HK-2 (cell line): ENCODE measurements around the gene FBXL4.
"Not testable (repeated sequence)": the region's sequence is repeated elsewhere in the genome, so short reads cannot be mapped to it uniquely, and the experiment has no call there.

Experiments
- DNase-seq: peaks from one replicate; pipeline ENCODE4 v3.0.0-alpha.2; 2018; ENCODE audit not compliant: unreplicated experiment

Gene FBXL4

DNA sequence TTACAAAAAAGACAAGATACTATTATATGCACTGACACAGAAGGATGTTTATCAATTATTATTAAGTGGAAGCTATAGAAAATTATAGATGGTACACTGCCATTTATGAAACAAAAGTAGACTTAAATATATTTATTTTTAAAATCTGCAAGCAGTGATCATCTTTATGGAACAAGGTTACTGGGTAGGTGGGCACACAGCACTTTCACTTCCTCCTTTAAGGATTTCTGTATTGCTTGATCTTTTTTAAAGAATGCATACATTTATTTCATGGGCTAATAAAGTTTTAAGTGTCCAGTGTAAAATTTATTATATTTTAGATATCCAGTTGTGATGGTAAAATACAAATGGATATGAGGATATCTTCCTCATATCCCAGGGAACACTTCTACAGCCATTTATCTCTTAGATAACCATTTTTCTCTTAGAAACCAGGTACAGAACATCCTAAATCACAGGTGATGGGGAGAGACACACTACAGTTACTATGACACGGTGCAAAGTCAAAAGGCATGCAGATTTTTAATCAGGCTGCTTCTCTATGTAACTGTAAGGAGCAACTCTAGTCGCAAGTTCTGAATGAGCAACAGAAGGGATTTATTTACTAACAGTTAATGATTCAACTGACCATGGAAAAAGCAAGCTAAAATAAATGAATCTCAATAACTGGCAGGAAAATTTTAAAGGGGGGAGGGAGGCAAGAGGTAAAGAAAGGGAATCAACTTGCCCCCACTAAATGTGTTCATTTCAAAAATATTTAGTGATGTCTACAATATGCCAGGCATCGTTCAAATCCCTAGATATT lies 2.2 kb downstream of the FBXL4 start:
- DNase-seq, result no peak

DNA sequence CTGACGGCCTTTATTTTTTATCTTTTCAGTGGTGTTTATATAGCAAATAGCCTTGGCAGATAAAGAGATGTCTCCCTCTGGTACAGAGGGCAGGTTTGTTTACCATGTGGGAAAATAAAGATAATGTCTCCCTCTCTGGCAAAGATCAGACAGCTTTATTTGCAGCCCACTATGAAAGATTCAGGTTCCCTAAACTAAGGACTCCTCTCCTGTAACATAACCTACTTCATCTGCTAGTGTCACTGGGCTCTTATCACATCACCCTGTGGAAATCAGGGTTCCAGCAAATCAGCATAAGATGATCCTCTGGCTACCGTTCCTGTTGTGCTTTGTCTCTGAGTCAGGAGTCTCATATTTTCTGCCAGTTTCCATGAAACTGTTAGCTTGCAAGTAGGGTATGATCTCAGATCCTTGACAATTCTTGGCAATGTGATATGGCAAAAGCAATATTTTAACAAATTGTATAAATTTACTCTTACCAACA lies 3.1 kb downstream of the FBXL4 start:
- DNase-seq, result no peak

DNA sequence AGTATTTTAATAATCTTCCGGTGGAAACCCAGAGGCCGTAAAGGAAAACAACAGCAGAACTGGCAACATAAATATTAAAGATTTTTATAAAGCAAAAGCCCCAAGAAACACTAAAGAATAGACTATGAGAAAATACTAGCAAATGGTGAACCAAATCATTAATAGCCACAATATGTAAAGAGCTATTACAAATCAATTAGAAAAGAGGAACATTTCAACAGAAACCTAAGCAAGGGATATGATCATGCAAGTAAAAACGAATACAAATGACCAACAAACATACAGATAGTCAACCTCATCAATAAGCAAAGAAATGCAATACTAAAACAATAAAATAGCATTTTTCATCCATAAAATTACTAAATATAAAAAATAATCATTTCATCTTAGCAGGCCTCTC lies 3.6 kb downstream of the FBXL4 start:
- DNase-seq, result no peak

DNA sequence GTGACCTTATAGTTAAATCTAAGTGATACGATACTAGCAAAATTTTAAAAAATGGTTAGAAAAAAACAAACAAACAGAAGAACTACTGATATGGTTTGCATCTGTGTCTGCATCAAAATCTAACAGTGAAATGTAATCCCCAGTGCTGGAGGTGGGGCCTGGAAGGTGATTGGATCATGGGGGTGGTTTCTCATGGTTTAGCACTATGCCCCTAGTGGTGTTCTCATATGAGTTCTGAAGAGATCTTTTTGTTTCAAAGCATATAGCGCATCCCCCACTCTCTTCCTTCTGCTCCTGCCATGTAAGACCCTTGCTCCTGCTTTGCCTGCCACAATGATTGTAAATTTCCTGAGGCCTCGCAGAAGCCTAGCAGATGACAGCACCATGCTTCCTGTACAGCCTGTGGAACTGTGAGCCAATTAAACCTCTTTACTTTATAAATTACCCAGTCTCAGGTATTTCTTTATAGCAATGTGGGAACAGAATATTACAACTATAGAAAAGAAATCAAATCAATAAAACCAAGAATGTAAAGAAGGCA lies 5.4 kb downstream of the FBXL4 start:
- DNase-seq, result no peak

DNA sequence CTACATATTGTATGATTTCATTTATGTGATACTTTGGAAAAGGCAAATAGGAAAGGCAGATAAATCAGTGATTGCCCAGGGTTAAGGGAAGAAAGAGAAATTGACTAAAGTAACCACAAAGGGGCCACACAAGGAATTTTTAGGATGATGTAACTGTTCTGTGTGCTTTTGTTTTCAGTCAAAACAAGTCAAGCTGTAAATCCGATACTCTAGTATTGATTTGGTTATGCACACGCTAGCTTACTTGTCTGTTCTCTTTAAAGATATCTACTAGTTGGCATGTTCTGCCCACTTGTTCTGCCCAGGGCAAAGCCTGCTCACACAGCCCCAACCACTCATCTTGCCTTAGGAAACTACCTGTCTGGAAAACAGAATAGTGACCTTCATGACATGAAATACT lies 6.4 kb downstream of the FBXL4 start:
- DNase-seq, result no peak

DNA sequence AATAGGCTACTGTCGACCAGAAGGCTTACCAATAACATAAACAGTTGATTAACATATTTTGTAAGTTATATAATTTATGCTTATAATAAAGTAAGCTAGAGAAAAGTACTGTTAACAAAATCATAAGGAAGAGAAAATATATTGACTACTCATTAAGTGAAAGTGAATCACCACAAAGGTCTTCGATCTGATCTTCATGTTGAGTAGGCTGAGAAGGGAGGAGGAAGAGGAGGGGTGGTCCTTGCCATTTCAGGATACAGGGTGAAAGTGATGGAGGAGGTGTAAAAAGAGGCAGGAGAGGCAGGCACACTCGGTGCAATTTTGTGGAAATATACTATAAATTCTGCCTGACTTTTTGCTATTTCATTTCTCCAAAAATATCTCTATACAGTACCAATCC lies 10.4 kb downstream of the FBXL4 start:
- no peak for DNase-seq

DNA sequence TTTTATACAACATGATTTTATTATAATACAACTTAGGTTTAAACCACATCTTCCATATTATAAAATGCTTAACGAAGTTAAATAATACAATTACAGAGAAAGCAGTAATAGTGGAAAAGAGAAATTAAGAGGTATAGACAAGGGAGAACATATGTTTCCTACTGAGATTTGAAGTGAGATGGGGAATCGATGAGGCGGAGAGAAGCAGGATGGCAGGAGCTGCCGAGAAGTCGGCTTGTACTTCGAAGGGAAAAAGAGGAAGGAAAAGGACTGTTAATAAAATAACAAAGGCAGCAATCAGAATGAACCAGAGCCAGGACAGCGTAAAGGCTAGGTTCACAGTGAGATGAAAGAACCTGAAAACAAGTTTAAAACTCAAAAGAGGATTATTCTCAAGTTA lies 15.4 kb downstream of the FBXL4 start:
- no peak for DNase-seq

DNA sequence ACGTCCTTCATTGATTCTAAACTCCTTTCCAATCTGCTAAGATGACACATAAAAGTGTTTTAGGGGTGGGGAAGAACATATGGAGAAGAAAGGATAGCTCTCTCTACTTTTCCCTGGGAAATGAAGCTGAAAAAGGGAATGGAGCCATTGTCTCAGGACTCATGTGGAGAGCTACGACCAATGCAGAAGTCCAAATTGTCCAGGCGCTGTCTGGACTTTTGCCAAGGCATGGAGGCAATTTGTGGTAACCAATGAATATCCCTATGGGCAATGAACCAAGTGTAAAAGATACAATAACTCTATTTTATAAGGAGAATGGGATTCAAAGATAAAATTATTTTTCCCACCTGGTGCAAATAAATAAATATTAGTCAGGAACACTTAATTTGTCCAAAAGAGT lies 16.1 kb downstream of the FBXL4 start:
- no peak for DNase-seq

DNA sequence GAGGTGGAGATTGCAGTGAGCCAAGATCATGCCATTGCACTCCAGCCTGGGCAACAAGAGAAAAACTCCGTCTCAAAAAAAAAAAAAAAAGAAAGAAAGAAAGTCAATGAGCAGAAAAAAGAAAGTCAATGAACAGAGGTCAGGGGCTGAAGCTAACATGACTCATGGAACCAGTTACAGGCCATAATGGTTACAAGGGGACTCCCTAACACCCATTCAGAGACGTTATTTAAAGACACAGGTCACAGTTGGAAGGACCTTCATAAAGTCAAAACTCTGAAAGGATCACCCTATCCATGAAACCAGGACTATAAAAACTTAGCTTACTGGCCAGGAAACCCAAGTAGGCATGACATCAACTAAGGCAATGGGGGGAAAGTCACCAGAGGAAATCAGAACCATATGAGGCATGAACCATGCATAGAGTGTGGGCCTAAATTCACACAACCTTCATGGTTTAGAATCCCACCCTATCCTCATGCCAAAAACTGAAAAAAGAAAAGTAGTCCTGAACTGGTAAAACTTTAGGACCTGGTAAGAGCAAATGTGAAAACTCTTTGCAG lies 18.2 kb downstream of the FBXL4 start:
- no peak for DNase-seq

DNA sequence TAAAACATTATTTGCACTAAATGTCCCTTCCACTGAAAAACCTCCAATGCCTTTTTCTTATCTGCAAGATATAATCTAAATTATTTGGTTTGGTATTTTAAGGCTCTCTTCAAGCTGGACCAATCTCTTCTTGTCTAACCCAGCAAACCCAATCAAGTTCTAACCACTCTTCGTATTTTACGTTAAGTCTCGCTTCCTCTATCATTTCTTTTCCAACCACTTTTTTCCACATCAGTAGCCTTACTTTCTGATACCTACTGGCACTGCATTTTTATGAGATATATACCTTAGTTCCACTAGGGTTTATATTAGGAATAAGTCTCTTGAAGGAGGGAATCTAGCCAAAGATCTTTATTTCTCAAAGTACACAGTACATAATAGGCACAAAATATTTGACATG lies 19.1 kb downstream of the FBXL4 start:
- DNase-seq, result no peak

DNA sequence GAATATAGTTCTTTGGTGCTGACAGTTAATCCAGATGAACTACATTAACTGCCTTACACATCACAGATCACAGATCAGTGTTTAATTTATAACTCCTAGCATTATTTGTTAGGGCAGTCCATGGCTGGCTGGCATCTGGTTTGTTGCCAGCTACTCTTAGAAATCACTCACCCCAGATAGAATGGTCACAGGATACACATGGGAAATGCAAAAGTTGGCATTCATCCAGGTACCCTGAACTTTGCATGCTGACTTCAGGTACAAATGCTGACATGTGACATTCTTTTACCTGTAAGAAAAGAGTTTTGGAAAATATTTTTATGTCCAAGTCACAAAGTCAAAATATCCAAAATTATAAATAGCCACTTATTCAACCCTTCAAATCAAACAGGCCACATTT lies 20.2 kb downstream of the FBXL4 start:
- peak; percentile 30 for DNase-seq

DNA sequence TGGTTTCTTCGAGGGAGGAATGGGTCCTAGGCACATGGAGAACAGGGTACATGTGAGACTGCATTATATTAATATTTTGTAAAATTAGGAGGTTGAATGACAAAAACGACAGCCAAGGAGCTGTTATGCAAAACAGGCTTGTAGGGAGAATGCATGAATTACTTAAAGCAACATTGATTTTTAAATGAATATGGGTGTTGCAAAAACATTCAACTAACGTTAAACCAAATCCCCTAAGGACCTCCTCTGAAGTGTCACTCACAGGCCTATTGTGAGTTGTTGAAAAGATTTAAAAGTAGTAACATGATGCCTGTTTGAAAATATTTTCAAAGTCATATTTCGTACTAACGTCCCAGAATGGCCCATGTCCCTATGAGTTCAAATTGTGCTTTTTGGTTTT lies 21.9 kb downstream of the FBXL4 start:
- no peak for DNase-seq

DNA sequence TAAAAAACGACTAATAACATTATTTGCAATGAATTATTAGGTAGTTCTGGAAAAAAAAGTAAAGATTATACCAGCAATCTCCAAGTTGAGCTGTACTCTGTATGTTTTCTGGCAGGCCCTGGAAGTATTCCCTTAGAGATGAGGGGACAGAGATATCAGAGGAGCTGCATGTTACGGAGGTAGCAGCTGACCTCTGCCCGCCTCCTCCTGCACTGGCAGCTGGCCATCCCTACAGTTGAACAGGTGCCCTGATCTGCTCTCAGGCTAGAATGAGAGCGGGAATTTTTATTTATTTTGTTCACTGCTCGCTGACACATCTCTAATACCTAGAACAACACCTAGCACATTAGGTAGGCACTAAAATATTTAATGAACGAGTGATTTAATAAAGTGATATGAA lies 23.1 kb downstream of the FBXL4 start:
- no peak for DNase-seq

DNA sequence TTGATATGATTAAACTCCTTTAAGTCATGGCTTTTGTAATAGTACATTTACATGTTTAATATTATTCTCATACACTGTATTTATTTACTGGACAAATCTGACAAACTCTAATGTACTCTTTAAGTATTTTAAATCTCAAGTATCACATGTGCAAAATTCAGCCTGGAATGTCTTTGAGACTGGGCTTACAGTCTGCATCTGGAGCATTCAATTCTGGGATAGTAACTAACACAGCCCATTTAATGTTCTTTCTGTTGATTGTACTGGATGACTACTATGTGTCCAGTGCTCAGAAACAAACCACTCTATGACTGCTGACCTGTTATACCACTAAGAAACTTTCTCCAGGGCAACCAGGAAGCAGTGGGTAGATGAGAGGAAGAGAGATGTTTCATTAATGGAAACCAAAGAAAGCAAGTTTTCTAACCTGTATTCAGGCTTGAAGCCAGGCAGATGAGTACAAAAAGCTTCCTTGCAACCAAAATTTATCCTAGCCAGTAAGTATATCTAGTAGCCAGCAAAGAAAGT lies 26.8 kb downstream of the FBXL4 start:
- no peak for DNase-seq

DNA sequence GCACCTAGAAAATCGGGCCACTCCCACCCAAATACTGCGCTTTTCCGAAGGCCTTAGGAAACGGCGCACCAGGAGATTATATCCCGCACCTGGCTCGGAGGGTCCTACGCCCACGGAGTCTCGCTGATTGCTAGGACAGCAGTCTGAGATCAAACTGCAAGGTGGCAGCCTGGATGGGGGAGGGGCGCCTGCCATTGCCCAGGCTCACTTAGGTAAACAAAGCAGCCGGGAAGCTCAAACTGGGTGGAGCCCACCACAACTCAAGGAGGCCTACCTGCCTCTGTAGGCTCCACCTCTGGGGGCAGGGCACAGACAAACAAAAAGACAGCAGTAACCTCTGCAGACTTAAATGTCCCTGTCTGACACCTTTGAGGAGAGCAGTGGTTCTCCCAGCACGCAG lies 36.8 kb downstream of the FBXL4 start:
- DNase-seq, result not testable (repeated sequence)

DNA sequence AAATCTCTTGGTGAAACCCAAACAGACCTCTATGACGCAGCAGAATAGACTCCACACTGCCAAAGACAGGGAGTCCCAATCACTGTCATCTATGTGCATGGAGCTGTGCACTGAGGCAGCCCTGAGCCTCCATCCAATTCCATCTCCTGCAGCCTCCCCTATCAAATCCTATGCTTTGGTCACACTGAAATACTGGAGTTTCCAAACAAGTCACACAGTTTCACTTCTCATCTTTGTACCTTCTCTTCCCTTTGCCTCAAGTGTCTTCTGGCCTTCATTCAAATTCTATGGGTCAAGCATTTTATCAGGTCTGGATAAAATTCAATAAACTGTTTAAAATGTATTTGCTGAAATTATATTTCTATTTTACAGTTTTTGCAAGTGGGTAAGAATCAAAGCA lies 38.5 kb downstream of the FBXL4 start:
- no peak for DNase-seq

DNA sequence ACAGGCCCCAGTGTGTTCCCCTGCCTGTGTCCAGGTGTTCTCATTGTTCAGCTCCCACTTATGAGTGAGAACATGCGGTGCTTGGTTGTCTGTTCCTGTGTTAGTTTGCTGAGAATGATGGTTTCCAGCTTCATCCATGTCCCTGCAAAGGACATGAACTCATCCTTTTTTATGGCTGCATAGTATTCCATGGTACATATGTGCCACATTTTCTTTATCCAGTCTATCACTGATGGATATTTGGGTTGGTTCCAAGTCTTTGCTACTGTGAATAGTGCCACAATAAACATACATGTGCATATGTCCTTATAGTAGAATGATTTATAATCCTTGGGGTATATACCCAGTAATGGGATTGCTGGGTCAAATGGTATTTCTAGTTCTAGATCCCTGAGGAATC lies 41.4 kb downstream of the FBXL4 start:
- not testable (repeated sequence) for DNase-seq

DNA sequence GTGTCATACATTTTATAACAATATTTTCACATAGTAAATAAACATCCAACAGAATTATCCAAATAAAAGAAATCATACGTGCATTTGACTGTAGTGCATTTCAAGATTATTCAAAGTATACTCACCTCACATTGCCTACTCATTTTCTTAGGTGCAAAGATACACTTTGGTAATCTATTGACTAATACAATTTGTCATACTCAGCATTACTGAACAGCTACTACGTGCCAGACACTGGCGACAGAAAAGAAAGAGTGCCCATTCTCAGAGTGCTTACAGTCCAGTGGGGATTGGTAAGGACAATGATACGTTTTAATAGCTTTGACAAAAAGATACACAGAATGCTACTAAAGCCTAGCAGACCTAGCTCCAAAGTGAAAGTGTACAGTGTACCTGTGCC lies 42.0 kb downstream of the FBXL4 start:
- DNase-seq, result no peak

DNA sequence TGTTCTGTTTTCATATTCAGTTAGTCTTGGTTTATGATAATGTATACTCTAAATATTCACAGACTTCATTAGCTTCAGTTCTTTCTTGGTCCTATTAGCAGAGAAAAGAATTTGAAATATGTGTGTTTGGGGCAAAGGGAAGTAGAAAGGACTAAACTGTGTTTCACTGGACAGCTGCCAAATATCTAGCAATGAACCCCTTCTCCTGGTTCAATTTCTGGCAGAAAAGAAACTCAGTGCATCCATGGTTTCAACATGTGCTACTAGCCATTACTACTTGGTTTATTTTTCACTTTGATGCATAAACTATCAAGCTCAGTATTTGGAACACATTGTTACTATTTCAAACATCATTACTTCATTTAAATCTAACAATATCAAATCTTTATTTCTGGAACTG lies 43.6 kb downstream of the FBXL4 start:
- DNase-seq, result no peak

DNA sequence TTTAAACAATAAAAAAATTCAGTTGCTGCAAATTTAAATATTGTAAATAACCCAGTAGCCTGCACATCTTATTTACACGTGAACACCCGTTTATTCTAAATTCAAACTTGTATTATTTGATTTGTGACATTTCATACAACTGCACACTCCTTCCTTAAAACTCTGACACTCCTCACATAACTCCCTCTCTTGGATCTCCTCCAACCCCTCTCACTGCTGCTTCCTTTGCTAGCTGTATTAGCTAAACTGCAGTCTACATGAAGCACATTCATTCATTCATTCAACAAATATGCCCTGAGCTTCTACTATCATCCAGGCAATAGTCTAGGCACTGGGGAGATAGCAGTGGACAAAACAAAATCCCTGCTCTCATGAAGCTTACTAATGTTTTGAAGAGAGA lies 47.0 kb downstream of the FBXL4 start:
- DNase-seq, result no peak

DNA sequence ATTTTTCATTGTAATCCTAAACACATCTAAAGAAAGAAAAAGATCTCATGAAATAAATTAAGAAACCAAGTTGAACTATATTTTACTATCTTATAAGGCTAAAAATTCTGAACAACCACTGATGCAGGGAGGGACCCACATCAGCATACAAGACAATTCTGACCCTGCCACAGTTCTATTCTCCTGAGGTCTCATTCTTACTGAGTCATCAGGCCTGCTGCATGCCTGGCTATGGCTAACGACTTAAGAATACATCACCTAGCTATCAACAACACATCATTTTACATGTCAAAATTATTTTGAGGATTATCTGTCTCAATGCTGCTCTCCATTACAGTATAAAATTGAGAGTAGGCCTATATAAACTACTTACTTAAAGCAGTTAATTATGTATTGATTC lies 52.9 kb downstream of the FBXL4 start:
- peak; percentile 4 for DNase-seq

DNA sequence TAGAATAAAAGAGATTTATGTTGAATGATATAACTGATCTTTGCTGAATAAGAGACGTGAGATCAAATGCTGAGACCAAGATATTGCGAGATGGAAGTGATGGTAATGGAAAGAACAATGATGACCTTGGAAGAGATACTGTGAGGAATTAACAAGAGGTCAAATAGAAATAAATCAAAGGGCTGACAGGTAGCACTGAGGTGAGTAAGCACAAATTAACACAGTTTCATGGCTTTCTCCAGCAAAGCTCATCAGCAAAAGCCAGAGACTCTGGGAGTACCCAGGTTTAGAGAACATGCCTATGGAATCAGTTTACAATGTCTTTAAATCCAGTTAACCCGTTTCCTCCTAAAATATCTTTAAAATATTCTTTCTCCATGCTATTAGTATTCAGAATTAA lies 60.1 kb downstream of the FBXL4 start:
- DNase-seq, result no peak

DNA sequence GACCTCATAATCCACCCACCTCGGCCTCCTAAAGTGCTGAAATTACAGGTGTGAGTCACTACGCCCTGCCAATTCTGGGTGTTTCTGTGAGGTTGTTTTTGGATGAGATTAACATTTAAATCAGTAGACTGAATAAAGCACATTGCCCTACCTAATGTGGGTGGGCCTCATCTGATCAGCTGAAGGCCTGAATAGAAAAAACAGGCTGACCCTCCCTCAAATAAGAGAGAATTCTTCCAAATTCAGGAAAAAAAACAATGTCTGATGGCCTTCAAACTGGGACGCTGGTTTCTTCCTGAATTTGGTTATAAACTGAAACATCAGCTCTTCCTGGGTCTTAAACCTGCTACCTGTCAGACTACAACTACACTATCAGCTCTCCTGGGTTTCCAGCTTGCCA lies 62.4 kb downstream of the FBXL4 start:
- no peak for DNase-seq
